Suprapubic skin (tissue), 4 donors: ENCODE measurements around the gene EPS15. TPM values are rescaled to one million over a fixed set of nuclear protein-coding genes. Genes with fewer than 3 reads are reported as not detected.
"Not testable (repeated sequence)": the region's sequence is repeated elsewhere in the genome, so short reads cannot be mapped to it uniquely, and the experiment has no call there.

ENCODE experiments used
- DNase-seq, 2 donors: peaks; one replicate each; pipeline ENCODE4 v3.0.0-alpha.2; 2019; ENCODE audit warnings: low spot score in 2 of 2
- H3K27ac ChIP-seq: fragments of 200-600 bp; sonication (generic); one replicate; pipeline ENCODE4 v1.5.1; 2019
- H3K27me3 ChIP-seq: fragments of 200-600 bp; sonication (generic); one replicate; pipeline ENCODE4 v1.5.1; 2019
- H3K36me3 ChIP-seq: fragments of 200-600 bp; sonication (generic); one replicate; pipeline ENCODE4 v1.5.1; 2019
- H3K4me1 ChIP-seq: fragments of 200-600 bp; sonication (generic); one replicate; pipeline ENCODE4 v1.5.1; 2019
- H3K4me3 ChIP-seq: fragments of 200-600 bp; sonication (generic); one replicate; pipeline ENCODE4 v1.5.1; 2019; ENCODE audit warnings: mild to moderate bottlenecking
- H3K9me3 ChIP-seq: fragments of 200-600 bp; sonication (generic); one replicate; pipeline ENCODE4 v1.5.1; 2019
- CTCF ChIP-seq, 2 donors: fragments of 200-600 bp in 1 of 2; fragments of 450-650 bp in 1 of 2; sonication (generic) in 1 of 2; IDR thresholded peaks; one replicate each; pipeline ENCODE4 v1.5.1; 2016 to 2019; ENCODE audit warnings: antibody characterized with exemption in 2 of 2, mild to moderate bottlenecking in 1 of 2, moderate library complexity in 1 of 2
- EP300 ChIP-seq: sonication (generic); formaldehyde crosslinking; IDR thresholded peaks from one replicate; pipeline ENCODE4 v1.6.1; 2017; ENCODE audit warnings: antibody characterized with exemption
- POLR2A ChIP-seq, 2 donors: fragments of 450-650 bp; IDR thresholded peaks; one replicate each; pipeline ENCODE4 v1.6.1; 2017; ENCODE audit warnings: antibody characterized with exemption in 2 of 2, mild to moderate bottlenecking in 2 of 2, moderate library complexity in 2 of 2
- POLR2AphosphoS5 ChIP-seq, 3 donors: sonication (generic); formaldehyde crosslinking; IDR thresholded peaks; one replicate each; pipeline ENCODE4 v1.6.1; 2017; ENCODE audit warnings: antibody characterized with exemption in 3 of 3
- WGBS: methylation state at CpG from one replicate; pipeline ENCODE4 v1.1.5; 2018; 5-methylcytosine and 5-hydroxymethylcytosine counted together
- total RNA-seq, 4 donors: library from RNA; depleted of rRNA; stranded (reverse); fragments of >200 nt; gene quantifications; one replicate each; pipeline ENCODE4 v1.1.0, GENCODE V29; 2016

The EPS15 gene
- total RNA-seq, 4 donors from 2014 or later, result 57.1 to 127 (median 81.5) TPM

GRCh38 chr1:51488372-51489050, 30.6 kb downstream of the EPS15 start:
- no peaks in the 10 kb centered on the region for H3K36me3 ChIP-seq
- no peak for TF ChIP-seq POLR2AphosphoS5 (IDR thresholded peaks at IDR 0.05)
- no peak for TF ChIP-seq CTCF (IDR thresholded peaks at IDR 0.05)
- TF ChIP-seq POLR2A (IDR thresholded peaks at IDR 0.05), result no peak
- TF ChIP-seq EP300, result no peak
- no peak for DNase-seq
- H3K27ac ChIP-seq, result no peak overlapping the region
- H3K27me3 ChIP-seq, result no peaks in the 10 kb centered on the region
- H3K9me3 ChIP-seq, result no peaks in the 10 kb centered on the region
- peaks cover 29% of the 10 kb centered on the region for H3K4me1 ChIP-seq
- no peak overlapping the region for H3K4me3 ChIP-seq
- WGBS, result 68% methylated on average over 4 of the region's 4 CpGs

GRCh38 chr1:51487628-51488027, 31.4 kb downstream of the EPS15 start:
- no peak for DNase-seq
- H3K27me3 ChIP-seq, result no peaks in the 10 kb centered on the region
- no peak overlapping the region for H3K4me3 ChIP-seq
- H3K9me3 ChIP-seq, result no peaks in the 10 kb centered on the region
- no peaks in the 10 kb centered on the region for H3K36me3 ChIP-seq
- peaks cover 33% of the 10 kb centered on the region for H3K4me1 ChIP-seq
- H3K27ac ChIP-seq, result no peak overlapping the region
- 72% methylated on average over 1 of the region's 1 CpG for WGBS
- TF ChIP-seq POLR2AphosphoS5 (IDR thresholded peaks at IDR 0.05), result no peak
- no peak for TF ChIP-seq EP300
- no peak for TF ChIP-seq CTCF (IDR thresholded peaks at IDR 0.05)
- no peak for TF ChIP-seq POLR2A (IDR thresholded peaks at IDR 0.05)

- no peak for TF ChIP-seq CTCF (IDR thresholded peaks at IDR 0.05)
- TF ChIP-seq POLR2AphosphoS5 (IDR thresholded peaks at IDR 0.05), result no peak
- TF ChIP-seq POLR2A (IDR thresholded peaks at IDR 0.05), result no peak
- TF ChIP-seq EP300, result no peak
- Histone ChIP-seq H3K9me3 (no peaks in the 10 kb centered on the region), H3K4me3 (no peak overlapping the region), H3K4me1 (peaks cover 17% of the 10 kb centered on the region), H3K27ac (no peak overlapping the region), H3K36me3 (peaks cover 6% of the 10 kb centered on the region), H3K27me3 (no peaks in the 10 kb centered on the region)
- no peak for DNase-seq
These were observed 34.5 kb downstream of the EPS15 start for GRCh38 chr1:51484591-51484990.

GRCh38 chr1:51482881-51483280, 36.2 kb downstream of the EPS15 start:
- no peak for DNase-seq
- H3K4me1 ChIP-seq, result peaks cover 7% of the 10 kb centered on the region
- TF ChIP-seq EP300, result no peak
- TF ChIP-seq POLR2A (IDR thresholded peaks at IDR 0.05), result no peak
- no peaks in the 10 kb centered on the region for H3K27me3 ChIP-seq
- no peaks in the 10 kb centered on the region for H3K9me3 ChIP-seq
- 65% methylated on average over 4 of the region's 4 CpGs for WGBS
- H3K36me3 ChIP-seq, result peaks cover 15% of the 10 kb centered on the region
- H3K4me3 ChIP-seq, result no peak overlapping the region
- no peak overlapping the region for H3K27ac ChIP-seq

- Histone ChIP-seq H3K4me1 (peaks cover 22% of the 10 kb centered on the region), H3K36me3 (peaks cover 22% of the 10 kb centered on the region)
- H3K27ac ChIP-seq, H3K9me3 ChIP-seq, DNase-seq, H3K27me3 ChIP-seq, H3K4me3 ChIP-seq: not testable (repeated sequence)
- 87% methylated on average over 9 of the region's 9 CpGs for WGBS
These were observed 44.0 kb downstream of the EPS15 start for GRCh38 chr1:51474832-51475620.

GRCh38 chr1:51473331-51474115, 45.5 kb downstream of the EPS15 start:
- no peaks in the 10 kb centered on the region for H3K9me3 ChIP-seq
- H3K27me3 ChIP-seq, result no peaks in the 10 kb centered on the region
- peaks cover 22% of the 10 kb centered on the region for H3K36me3 ChIP-seq
- no peak for DNase-seq
- no peak overlapping the region for H3K27ac ChIP-seq
- TF ChIP-seq CTCF (IDR thresholded peaks at IDR 0.05) (no peak), EP300 (no peak), POLR2A (IDR thresholded peaks at IDR 0.05) (no peak), POLR2AphosphoS5 (IDR thresholded peaks at IDR 0.05) (no peak)
- H3K4me3 ChIP-seq, result no peak overlapping the region
- H3K4me1 ChIP-seq, result peaks cover 22% of the 10 kb centered on the region
